Measurements from ENCODE around the gene SUMO1.
A peak's percentile ranks its signal among the peaks of the same experiment; 100 is the strongest.

SUMO1 gene

DNA sequence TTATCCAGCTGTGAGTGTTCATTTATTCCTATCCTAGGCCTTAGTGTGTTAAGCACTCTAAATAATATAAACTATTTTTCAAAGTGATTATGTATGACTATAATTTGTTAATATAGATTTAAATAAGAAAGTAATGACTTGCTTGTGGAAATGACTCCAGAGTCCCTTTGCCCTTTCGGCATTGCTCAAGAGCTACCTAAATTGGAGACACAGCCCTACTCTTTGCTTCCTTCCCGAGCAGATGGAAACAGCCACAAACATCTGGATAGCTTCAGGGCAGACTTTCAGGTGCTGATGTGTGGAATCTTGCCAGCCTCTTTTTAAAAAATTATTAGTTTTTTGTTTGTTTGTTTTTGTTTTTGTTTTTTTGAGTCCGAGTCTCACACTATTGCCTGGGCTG is 44.0 kb downstream of the SUMO1 start:
- H3K4me3 ChIP-seq (ENCODE audit: low read depth, low read length): no peak overlapping the region
- H3K9me3 ChIP-seq (ENCODE audit: control insufficient read depth, insufficient read depth, low read depth, low read length): no peaks in the 10 kb centered on the region
- H3K27ac ChIP-seq (ENCODE audit: low read depth, low read length): no peak overlapping the region
- no peaks in the 10 kb centered on the region for H3K4me1 ChIP-seq (ENCODE audit: control insufficient read depth, insufficient read depth, low read length)
- H3K9ac ChIP-seq (ENCODE audit: low read length): no peak overlapping the region
- H3K27me3 ChIP-seq (ENCODE audit: control insufficient read depth, insufficient read depth, low read length): no peaks in the 10 kb centered on the region
- H3K36me3 ChIP-seq (ENCODE audit: control insufficient read depth, insufficient read depth, low read length): no peaks in the 10 kb centered on the region

DNA sequence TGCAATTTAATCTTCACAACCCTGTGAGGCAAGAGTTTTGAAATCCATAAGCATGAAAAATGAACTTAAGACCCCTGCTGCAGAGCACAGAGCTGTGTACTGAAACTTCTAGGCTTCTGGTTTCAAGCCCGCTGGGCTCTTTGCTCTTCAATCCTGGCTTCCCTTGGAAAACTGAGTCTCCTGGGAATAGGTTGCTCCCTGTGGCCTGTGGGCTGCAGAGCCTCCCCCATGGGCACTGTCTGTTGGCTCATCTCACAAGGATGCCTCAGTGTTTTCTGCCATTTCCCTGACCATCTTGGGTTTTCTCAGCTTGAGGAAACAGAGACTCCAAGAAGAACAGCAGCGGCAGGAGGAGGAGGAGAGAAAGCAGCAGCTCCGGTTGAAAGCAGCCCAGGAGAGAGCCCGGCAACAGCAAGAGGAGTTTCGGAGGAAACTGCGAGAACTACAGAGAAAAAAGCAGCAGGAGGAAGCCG is 44.5 kb downstream of the SUMO1 start:
- no peaks in the 10 kb centered on the region for H3K27me3 ChIP-seq (ENCODE audit: control insufficient read depth, insufficient read depth, low read length)
- no peaks in the 10 kb centered on the region for H3K4me1 ChIP-seq (ENCODE audit: control insufficient read depth, insufficient read depth, low read length)

DNA sequence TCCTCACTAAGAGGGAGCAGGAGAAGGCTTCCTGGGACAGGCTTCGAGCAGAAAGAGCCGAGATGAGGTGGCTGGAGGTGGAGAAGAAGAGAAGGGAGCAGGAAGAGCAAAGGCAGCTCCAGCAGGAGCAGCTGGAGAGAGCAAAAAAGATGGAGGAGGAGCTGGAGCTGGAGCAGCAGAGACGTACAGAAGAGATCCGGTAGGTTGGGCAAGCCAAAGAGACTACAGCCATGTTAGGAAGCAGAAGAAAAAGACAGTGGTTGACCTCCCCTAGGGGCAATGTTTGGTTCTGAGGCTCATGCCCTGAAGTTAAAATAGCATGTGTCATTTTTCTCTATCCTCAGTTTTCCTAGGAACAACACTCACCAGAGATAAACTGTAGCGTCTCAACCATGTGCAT is 45.1 kb downstream of the SUMO1 start:
- Histone ChIP-seq H3K27ac (ENCODE audit: low read depth, low read length) (no peak overlapping the region), H3K9me3 (ENCODE audit: control insufficient read depth, insufficient read depth, low read depth, low read length) (no peaks in the 10 kb centered on the region), H3K9ac (ENCODE audit: low read length) (no peak overlapping the region), H3K27me3 (ENCODE audit: control insufficient read depth, insufficient read depth, low read length) (no peaks in the 10 kb centered on the region), H3K4me3 (ENCODE audit: low read depth, low read length) (no peak overlapping the region), H3K4me1 (ENCODE audit: control insufficient read depth, insufficient read depth, low read length) (no peaks in the 10 kb centered on the region), H3K36me3 (ENCODE audit: control insufficient read depth, insufficient read depth, low read length) (no peaks in the 10 kb centered on the region)

More for the DNA sequence above, 44.5 kb downstream of the SUMO1 start:
- Histone ChIP-seq H3K36me3 (ENCODE audit: control insufficient read depth, insufficient read depth, low read length) (no peaks in the 10 kb centered on the region), H3K4me3 (ENCODE audit: low read depth, low read length) (no peak overlapping the region), H3K9ac (ENCODE audit: low read length) (no peak overlapping the region), H3K9me3 (ENCODE audit: control insufficient read depth, insufficient read depth, low read depth, low read length) (no peaks in the 10 kb centered on the region), H3K27ac (ENCODE audit: low read depth, low read length) (no peak overlapping the region)

DNA sequence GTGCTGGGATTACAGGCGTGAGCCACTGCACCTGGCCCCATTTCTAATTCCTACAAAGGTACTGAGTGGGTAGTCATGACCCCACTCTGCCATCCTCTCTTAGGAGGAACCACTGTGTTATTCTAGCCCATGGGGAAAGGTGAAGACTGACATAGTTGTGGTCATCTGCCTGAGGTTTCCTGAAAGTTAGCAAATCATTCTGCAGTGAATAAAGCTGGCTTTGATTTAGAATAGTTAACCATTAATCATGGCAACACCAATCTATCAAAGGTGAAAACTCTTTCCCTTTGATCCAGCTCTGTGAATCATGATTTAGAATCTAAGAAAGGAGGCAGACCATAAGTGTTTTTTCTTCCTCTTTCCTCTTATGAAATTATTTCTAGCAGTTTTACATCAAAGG is 50.8 kb downstream of the SUMO1 start:
- H3K9ac ChIP-seq (ENCODE audit: low read length): no peak overlapping the region
- no peaks in the 10 kb centered on the region for H3K36me3 ChIP-seq (ENCODE audit: control insufficient read depth, insufficient read depth, low read length)

DNA sequence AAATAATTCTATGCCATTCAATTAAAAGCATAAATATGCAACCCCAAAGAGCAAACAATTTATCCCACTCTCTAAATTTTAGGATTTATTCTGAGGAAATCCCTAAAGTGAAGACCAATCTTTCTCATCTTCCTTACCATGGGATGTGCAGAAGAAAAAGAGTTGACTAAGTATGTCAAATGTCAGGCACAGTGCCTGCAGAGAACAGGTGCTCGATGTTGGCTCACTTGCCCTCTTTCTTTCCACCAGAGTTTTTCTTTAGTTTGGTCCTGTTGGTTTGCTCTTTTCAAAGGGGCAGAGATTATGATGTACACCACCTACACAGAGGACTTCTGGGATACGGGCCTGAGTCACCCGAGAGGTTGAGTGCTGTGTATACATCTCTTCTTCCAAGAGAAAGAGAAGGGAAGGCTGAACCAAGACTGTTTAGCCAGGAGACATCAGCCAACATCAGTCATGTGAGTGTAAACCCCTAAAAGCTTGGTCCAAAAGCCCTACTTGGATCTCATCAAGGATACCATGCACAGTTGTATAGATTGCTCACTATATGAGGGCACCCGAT is 51.7 kb downstream of the SUMO1 start:
- H3K9me3 ChIP-seq (ENCODE audit: control insufficient read depth, insufficient read depth, low read depth, low read length): peaks cover 4% of the 10 kb centered on the region; the same call in 1 of the 2 replicates
- no peaks in the 10 kb centered on the region for H3K4me1 ChIP-seq (ENCODE audit: control insufficient read depth, insufficient read depth, low read length)
- H3K27me3 ChIP-seq (ENCODE audit: control insufficient read depth, insufficient read depth, low read length): no peaks in the 10 kb centered on the region
- no peak overlapping the region for H3K4me3 ChIP-seq (ENCODE audit: low read depth, low read length)
- no peaks in the 10 kb centered on the region for H3K36me3 ChIP-seq (ENCODE audit: control insufficient read depth, insufficient read depth, low read length)
- H3K27ac ChIP-seq (ENCODE audit: low read depth, low read length): no peak overlapping the region
- H3K9ac ChIP-seq (ENCODE audit: low read length): no peak overlapping the region

More for the DNA sequence above, 50.8 kb downstream of the SUMO1 start:
- Histone ChIP-seq H3K4me1 (ENCODE audit: control insufficient read depth, insufficient read depth, low read length) (no peaks in the 10 kb centered on the region), H3K27me3 (ENCODE audit: control insufficient read depth, insufficient read depth, low read length) (no peaks in the 10 kb centered on the region), H3K27ac (ENCODE audit: low read depth, low read length) (no peak overlapping the region), H3K4me3 (ENCODE audit: low read depth, low read length) (no peak overlapping the region), H3K9me3 (ENCODE audit: control insufficient read depth, insufficient read depth, low read depth, low read length) (0 out of 2 replicates have a peak, but pooled peaks cover under 1% of the 10 kb centered on the region)

DNA sequence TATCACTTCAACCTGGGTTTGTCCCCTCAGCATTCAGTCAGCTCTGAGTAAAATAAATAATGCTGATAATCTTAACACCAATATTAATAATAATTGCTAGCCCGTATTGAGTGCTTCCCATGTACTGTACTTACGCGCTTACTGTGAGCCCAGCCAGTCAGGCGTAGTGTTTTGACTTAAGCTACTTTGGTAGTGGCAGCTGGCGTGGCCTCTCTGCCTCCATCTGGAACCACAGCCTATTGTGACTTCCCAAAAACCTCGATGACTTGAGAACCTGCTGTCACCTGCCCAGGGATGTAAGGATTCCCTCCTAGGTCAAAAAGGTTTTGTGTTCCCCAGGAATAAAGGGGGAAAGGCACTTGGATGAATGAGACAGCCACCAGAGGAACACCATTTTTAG is 53.2 kb downstream of the SUMO1 start:
- Histone ChIP-seq H3K27me3 (ENCODE audit: control insufficient read depth, insufficient read depth, low read length) (no peaks in the 10 kb centered on the region), H3K36me3 (ENCODE audit: control insufficient read depth, insufficient read depth, low read length) (no peaks in the 10 kb centered on the region), H3K27ac (ENCODE audit: low read depth, low read length) (no peak overlapping the region), H3K9me3 (ENCODE audit: control insufficient read depth, insufficient read depth, low read depth, low read length) (peaks cover 4% of the 10 kb centered on the region; the same call in 1 of the 2 replicates), H3K9ac (ENCODE audit: low read length) (no peak overlapping the region), H3K4me3 (ENCODE audit: low read depth, low read length) (no peak overlapping the region), H3K4me1 (ENCODE audit: control insufficient read depth, insufficient read depth, low read length) (no peaks in the 10 kb centered on the region)

DNA sequence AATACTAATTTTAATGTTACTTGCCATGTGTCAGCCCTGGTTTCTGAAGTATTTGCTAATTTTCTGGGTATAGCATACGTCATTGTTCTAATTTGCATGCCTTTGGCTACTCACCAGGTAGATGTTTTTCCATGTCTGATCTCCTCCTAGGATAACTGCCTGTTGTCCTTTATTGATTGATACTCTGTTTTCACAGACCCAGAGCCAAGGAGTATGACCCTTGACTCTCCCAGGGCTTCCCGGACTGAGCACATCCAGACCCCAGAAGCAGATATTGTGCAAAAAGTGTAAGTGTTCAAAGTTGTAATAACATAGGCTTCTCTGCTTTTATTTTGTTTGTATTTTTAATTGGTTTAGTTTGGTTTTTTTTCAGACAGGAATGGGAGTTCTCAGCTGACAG is 53.8 kb downstream of the SUMO1 start:
- no peak overlapping the region for H3K4me3 ChIP-seq (ENCODE audit: low read depth, low read length)
- H3K27me3 ChIP-seq (ENCODE audit: control insufficient read depth, insufficient read depth, low read length): no peaks in the 10 kb centered on the region
- no peak overlapping the region for H3K27ac ChIP-seq (ENCODE audit: low read depth, low read length)
- H3K36me3 ChIP-seq (ENCODE audit: control insufficient read depth, insufficient read depth, low read length): no peaks in the 10 kb centered on the region
- no peaks in the 10 kb centered on the region for H3K4me1 ChIP-seq (ENCODE audit: control insufficient read depth, insufficient read depth, low read length)
- no peak overlapping the region for H3K9ac ChIP-seq (ENCODE audit: low read length)
- H3K9me3 ChIP-seq (ENCODE audit: control insufficient read depth, insufficient read depth, low read depth, low read length): peaks cover 4% of the 10 kb centered on the region; the same call in 1 of the 2 replicates

DNA sequence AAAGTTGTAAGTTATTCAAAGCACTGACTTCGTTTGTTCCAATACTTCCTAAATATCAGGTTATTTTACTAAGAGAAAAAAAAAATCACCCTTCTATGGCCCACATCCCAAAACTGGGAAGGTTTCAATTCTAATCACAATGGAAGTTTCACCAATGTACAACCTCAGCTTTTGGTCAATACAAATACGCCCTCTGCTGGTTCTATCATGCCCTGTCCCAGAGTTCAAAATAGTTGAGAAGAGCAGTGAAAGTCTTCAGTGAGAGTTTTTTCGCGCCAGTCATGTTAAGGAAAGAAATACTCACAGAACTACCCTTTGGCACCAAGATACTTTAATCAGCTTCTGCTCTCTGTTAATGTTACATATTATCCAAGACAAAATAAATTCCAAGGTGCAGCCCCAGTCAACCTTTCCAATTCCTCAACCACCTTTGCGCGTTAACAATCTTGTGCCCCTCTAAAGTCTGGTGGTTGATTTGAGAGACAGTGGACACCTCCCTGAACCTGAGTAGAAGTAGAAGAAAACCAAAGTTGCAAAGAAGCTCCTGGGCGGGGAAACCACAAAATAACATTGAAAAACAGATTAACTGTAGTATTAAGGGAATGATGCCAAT is 59.9 kb downstream of the SUMO1 start:
- H3K9ac ChIP-seq (ENCODE audit: low read length): no peak overlapping the region
- no peak overlapping the region for H3K27ac ChIP-seq (ENCODE audit: low read depth, low read length)
- H3K4me3 ChIP-seq (ENCODE audit: low read depth, low read length): no peak overlapping the region
- H3K36me3 ChIP-seq (ENCODE audit: control insufficient read depth, insufficient read depth, low read length): no peaks in the 10 kb centered on the region
- H3K4me1 ChIP-seq (ENCODE audit: control insufficient read depth, insufficient read depth, low read length): no peaks in the 10 kb centered on the region
- H3K9me3 ChIP-seq (ENCODE audit: control insufficient read depth, insufficient read depth, low read depth, low read length): peaks cover 7% of the 10 kb centered on the region; the same call in 1 of the 2 replicates
- H3K27me3 ChIP-seq (ENCODE audit: control insufficient read depth, insufficient read depth, low read length): no peaks in the 10 kb centered on the region

DNA sequence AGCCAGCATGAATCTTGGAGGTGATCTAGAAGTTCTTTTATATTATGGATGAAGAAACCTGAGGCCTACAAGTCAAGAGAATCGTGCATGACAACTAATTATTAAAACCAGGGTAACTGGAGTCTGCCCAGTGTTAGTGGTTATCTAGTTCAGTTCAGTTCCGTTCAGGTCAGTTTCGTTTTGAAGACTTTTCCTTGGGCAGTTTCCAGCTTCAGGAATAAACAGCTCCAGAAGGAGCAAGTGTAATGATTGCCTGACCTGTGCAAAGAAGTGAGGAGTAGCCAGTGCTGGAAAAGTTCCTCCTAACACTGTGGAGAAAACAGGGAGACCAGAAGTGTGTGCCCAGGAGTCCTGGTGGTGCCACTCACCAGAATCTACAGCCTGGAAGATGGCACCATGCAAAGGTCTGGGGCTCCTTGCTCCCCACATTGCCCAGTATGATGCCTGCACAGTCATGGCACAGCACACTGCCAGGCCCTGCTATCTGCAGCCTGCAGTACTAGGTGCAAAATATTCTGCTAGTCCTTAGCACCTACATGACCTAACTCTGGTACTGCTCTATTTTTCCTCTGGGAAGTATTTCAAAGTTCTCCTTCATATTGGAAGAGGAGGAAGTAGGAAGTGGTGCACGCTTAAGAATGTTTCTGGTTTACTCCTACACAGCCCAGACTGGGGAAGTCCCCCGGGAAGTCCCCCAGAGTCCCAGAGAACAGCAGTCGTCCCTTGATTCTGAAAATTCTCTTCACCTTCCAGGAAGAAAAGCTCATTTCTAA is 65.8 kb downstream of the SUMO1 start:
- H3K36me3 ChIP-seq (ENCODE audit: control insufficient read depth, insufficient read depth, low read length): no peaks in the 10 kb centered on the region
- H3K4me3 ChIP-seq (ENCODE audit: low read depth, low read length): no peak overlapping the region
- H3K9me3 ChIP-seq (ENCODE audit: control insufficient read depth, insufficient read depth, low read depth, low read length): peaks cover 4% of the 10 kb centered on the region; the same call in 1 of the 2 replicates
- H3K27ac ChIP-seq (ENCODE audit: low read depth, low read length): no peak overlapping the region
- H3K4me1 ChIP-seq (ENCODE audit: control insufficient read depth, insufficient read depth, low read length): peaks cover 18% of the 10 kb centered on the region; the same call in 1 of the 2 replicates
- no peak overlapping the region for H3K9ac ChIP-seq (ENCODE audit: low read length)
- H3K27me3 ChIP-seq (ENCODE audit: control insufficient read depth, insufficient read depth, low read length): peaks cover 21% of the 10 kb centered on the region

DNA sequence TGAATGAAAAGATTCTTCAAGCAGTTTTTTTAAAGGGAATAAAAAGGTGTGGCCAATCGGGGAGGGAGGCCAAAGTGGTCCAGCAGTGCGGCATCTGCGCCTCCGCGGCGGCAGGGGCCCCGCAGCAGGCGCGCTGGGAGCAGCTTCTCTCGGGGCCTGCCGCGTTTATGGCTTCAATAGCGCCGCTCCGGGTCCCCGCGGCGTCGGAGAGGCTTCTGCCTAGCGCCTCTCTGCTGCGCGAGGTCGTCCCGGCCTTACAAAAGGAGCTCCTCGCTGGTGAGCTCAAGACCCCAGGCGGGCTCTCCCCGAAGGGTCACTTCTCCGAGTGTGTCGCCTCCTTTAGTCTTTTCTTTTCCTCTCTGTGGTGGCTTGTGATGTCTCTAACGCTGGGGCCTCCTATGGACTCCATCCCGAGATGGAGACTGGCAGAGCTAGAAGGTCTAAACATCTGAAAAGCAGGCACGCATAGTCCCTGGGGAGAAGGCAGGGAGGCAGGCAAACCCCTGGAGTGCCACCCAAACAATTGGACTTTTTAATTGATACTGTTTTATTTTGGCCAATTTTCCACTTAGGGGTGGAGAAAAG is 67.1 kb downstream of the SUMO1 start:
- peaks cover 21% of the 10 kb centered on the region for H3K27me3 ChIP-seq (ENCODE audit: control insufficient read depth, insufficient read depth, low read length)
- no peaks in the 10 kb centered on the region for H3K36me3 ChIP-seq (ENCODE audit: control insufficient read depth, insufficient read depth, low read length)
- H3K4me1 ChIP-seq (ENCODE audit: control insufficient read depth, insufficient read depth, low read length): peaks cover 18% of the 10 kb centered on the region; the same call in 1 of the 2 replicates
- H3K4me3 ChIP-seq (ENCODE audit: low read depth, low read length): peak overlapping the region; percentile 20
- 0 out of 2 replicates have a peak, but pooled peaks cover under 1% of the 10 kb centered on the region for H3K9me3 ChIP-seq (ENCODE audit: control insufficient read depth, insufficient read depth, low read depth, low read length)
- no peak overlapping the region for H3K9ac ChIP-seq (ENCODE audit: low read length)
- no peak overlapping the region for H3K27ac ChIP-seq (ENCODE audit: low read depth, low read length)

Data from HUES6 (cell line).